Gastroesophageal sphincter (tissue), 3 donors: Measurements from ENCODE around the gene CASP1.

Experiments used
- CTCF ChIP-seq, 4 experiments: fragments of 200-600 bp in 2 of 4; fragments of 450-650 bp in 2 of 4; sonication (generic) in 1 of 4; IDR thresholded peaks; one replicate each; pipeline ENCODE4 v1.5.1; 2017 to 2019; ENCODE audit warnings: antibody characterized with exemption in 4 of 4, mild to moderate bottlenecking in 2 of 4, moderate library complexity in 2 of 4
- EP300 ChIP-seq: sonication (generic); formaldehyde crosslinking; IDR thresholded peaks from one replicate; pipeline ENCODE4 v1.6.1; 2017; ENCODE audit warnings: antibody characterized with exemption, mild to moderate bottlenecking
- POLR2A ChIP-seq, 2 donors: fragments of 450-650 bp; IDR thresholded peaks; one replicate each; pipeline ENCODE4 v1.6.1; 2017; ENCODE audit warnings: antibody characterized with exemption in 2 of 2, mild to moderate bottlenecking in 2 of 2, moderate library complexity in 1 of 2
- POLR2AphosphoS5 ChIP-seq: sonication (generic); formaldehyde crosslinking; IDR thresholded peaks from one replicate; pipeline ENCODE4 v1.6.1; 2017; ENCODE audit warnings: antibody characterized with exemption

DNA sequence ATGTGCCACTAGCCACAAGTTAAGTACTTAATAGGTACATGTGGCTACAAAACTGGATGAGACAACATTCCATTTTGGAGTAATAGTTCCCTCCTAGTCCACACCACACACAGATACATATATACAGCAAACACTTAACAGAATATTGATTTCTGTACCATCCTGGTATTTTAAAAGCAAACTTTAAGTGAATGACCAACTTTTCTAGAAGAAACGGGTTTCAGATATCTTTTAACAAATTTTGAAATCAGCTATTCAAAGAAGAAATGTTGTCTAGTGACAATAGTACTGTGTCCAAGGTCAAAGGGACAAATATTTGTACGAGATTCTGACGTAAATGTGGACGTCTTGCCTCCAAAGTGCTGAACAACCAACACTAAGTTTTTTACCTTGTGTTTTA is 22.5 kb upstream of the CASP1 start:
- no peak for TF ChIP-seq CTCF (IDR thresholded peaks at IDR 0.05)
- no peak for TF ChIP-seq POLR2A (IDR thresholded peaks at IDR 0.05)
- no peak for TF ChIP-seq POLR2AphosphoS5
- no peak for TF ChIP-seq EP300
